Osteoblast (primary cell): ENCODE results near the gene FTH1. TPM values are rescaled to one million over a fixed set of nuclear protein-coding genes. Genes with fewer than 3 reads are reported as not detected.

Source experiments
- DNase-seq: peaks from one replicate; pipeline ENCODE4 v3.0.0; 2011; ENCODE audit warnings: low spot score, mixed read lengths; ENCODE audit not compliant: insufficient read length; ENCODE audit errors: missing footprints
- H2AFZ ChIP-seq: 2 replicates; pipeline ENCODE4 v1.6.0; 2011; ENCODE audit warnings: mild to moderate bottlenecking, low read length
- H3K27ac ChIP-seq: 2 replicates; pipeline ENCODE4 v1.5.1; 2011; ENCODE audit warnings: mild to moderate bottlenecking, low read depth, low read length, moderate library complexity
- H3K27me3 ChIP-seq: 2 replicates; pipeline ENCODE4 v1.6.0; 2012; ENCODE audit warnings: mild to moderate bottlenecking, control low read depth, inconsistent platforms, low read length, moderate library complexity; ENCODE audit not compliant: insufficient read depth
- H3K36me3 ChIP-seq: 2 replicates; pipeline ENCODE4 v1.5.1; 2011; ENCODE audit warnings: mild to moderate bottlenecking, low read length, control low read depth, moderate library complexity; ENCODE audit not compliant: insufficient read depth
- H3K4me1 ChIP-seq: 2 replicates; pipeline ENCODE4 v1.5.1; 2011; ENCODE audit warnings: mild to moderate bottlenecking, low read length, control low read depth, moderate library complexity; ENCODE audit not compliant: insufficient read depth
- H3K4me2 ChIP-seq: 2 replicates; pipeline ENCODE4 v1.6.0; 2011; ENCODE audit warnings: mild to moderate bottlenecking, low read length; ENCODE audit not compliant: insufficient read depth
- H3K4me3 ChIP-seq: fragments of 200-600 bp; sonication (generic); 3 replicates; pipeline ENCODE4 v1.5.1; 2012; ENCODE audit warnings: mild to moderate bottlenecking, low read length, inconsistent platforms; ENCODE audit not compliant: insufficient read depth
- H3K79me2 ChIP-seq: 2 replicates; pipeline ENCODE4 v1.6.0; 2012; ENCODE audit warnings: mild to moderate bottlenecking, low read length, control low read depth, inconsistent platforms; ENCODE audit not compliant: insufficient read depth
- H3K9me3 ChIP-seq: 2 replicates; pipeline ENCODE4 v1.5.1; 2011; ENCODE audit warnings: low read depth, low read length, control low read depth
- H4K20me1 ChIP-seq: 2 replicates; pipeline ENCODE4 v1.6.0; 2012; ENCODE audit warnings: mild to moderate bottlenecking, low read length, control low read depth; ENCODE audit not compliant: insufficient read depth
- CTCF ChIP-seq: IDR thresholded peaks from 2 replicates; pipeline ENCODE4 v1.5.1; 2011; ENCODE audit warnings: mild to moderate bottlenecking, low read depth, low read length, moderate library complexity; ENCODE audit errors: extremely low read depth
- total RNA-seq: library from RNA; depleted of rRNA; stranded (reverse); fragments of >200 nt; gene quantifications from 2 replicates; pipeline ENCODE4 v1.2.3, GENCODE V29; 2012

Gene FTH1
- total RNA-seq, 1 donor, result 1,507 TPM

- H4K20me1 ChIP-seq, result peaks cover 36% of the 10 kb centered on the region
- peak; percentile 87 for DNase-seq
- peak overlapping the region; percentile 62 for H3K27ac ChIP-seq
- no peak overlapping the region for H3K4me3 ChIP-seq
- peaks cover 29% of the 10 kb centered on the region for H3K36me3 ChIP-seq
- H3K79me2 ChIP-seq, result peaks cover 20% of the 10 kb centered on the region
- H3K4me1 ChIP-seq, result peaks cover 30% of the 10 kb centered on the region
- no peaks in the 10 kb centered on the region for H3K9me3 ChIP-seq
- no peak overlapping the region for H3K4me2 ChIP-seq
- TF ChIP-seq CTCF, result no peak
- H3K27me3 ChIP-seq, result no peaks in the 10 kb centered on the region
- H2AFZ ChIP-seq, result no peak overlapping the region
Observed at GRCh38 chr11:61961570-61962212, 5.7 kb downstream of the FTH1 start.

GRCh38 chr11:61960532-61960931 is 6.9 kb downstream of the FTH1 start:
- no peak for DNase-seq
- peaks cover 32% of the 10 kb centered on the region for H3K4me1 ChIP-seq
- H3K4me2 ChIP-seq, result no peak overlapping the region
- H3K36me3 ChIP-seq, result peaks cover 28% of the 10 kb centered on the region
- peaks cover 24% of the 10 kb centered on the region for H4K20me1 ChIP-seq
- no peak overlapping the region for H3K4me3 ChIP-seq
- no peaks in the 10 kb centered on the region for H3K27me3 ChIP-seq
- no peak overlapping the region for H2AFZ ChIP-seq
- TF ChIP-seq CTCF, result no peak
- H3K79me2 ChIP-seq, result peaks cover 14% of the 10 kb centered on the region
- no peaks in the 10 kb centered on the region for H3K9me3 ChIP-seq
- no peak overlapping the region for H3K27ac ChIP-seq

GRCh38 chr11:61959678-61960077 is 7.8 kb downstream of the FTH1 start:
- peaks cover 6% of the 10 kb centered on the region for H3K79me2 ChIP-seq
- peaks cover 19% of the 10 kb centered on the region for H3K36me3 ChIP-seq
- H2AFZ ChIP-seq, result no peak overlapping the region
- DNase-seq, result no peak
- no peaks in the 10 kb centered on the region for H3K27me3 ChIP-seq
- no peak for TF ChIP-seq CTCF
- H3K9me3 ChIP-seq, result no peaks in the 10 kb centered on the region
- no peak overlapping the region for H3K4me3 ChIP-seq
- H3K27ac ChIP-seq, result no peak overlapping the region
- no peak overlapping the region for H3K4me2 ChIP-seq
- H3K4me1 ChIP-seq, result peaks cover 26% of the 10 kb centered on the region
- H4K20me1 ChIP-seq, result peaks cover 16% of the 10 kb centered on the region

GRCh38 chr11:61959114-61959513 is 8.3 kb downstream of the FTH1 start:
- Histone ChIP-seq H4K20me1 (peaks cover 10% of the 10 kb centered on the region), H3K27me3 (no peaks in the 10 kb centered on the region), H3K4me1 (peaks cover 29% of the 10 kb centered on the region), H3K36me3 (peaks cover 14% of the 10 kb centered on the region), H3K79me2 (peaks cover 5% of the 10 kb centered on the region), H2AFZ (no peak overlapping the region), H3K27ac (no peak overlapping the region), H3K9me3 (no peaks in the 10 kb centered on the region), H3K4me2 (no peak overlapping the region), H3K4me3 (no peak overlapping the region)
- no peak for DNase-seq
- no peak for TF ChIP-seq CTCF
